Smooth muscle cell (in vitro differentiated cells): ENCODE data around the gene SCUBE2. TPM values are rescaled to one million over a fixed set of nuclear protein-coding genes. Genes with fewer than 3 reads are reported as not detected.

Experiments
- DNase-seq: peaks from one replicate; lab custom pipeline; 2025; ENCODE audit not compliant: unreplicated experiment; lab: John Stamatoyannopoulos, UW
- H2AFZ ChIP-seq: fragments of 200-600 bp; sonication (generic); 2 replicates; pipeline ENCODE4 v1.6.0; 2016; ENCODE audit warnings: antibody characterized with exemption, low read depth, mild to moderate bottlenecking
- H3F3A ChIP-seq: fragments of 200-600 bp; sonication (generic); 2 replicates; pipeline ENCODE4 v1.6.0; 2017; ENCODE audit warnings: antibody characterized with exemption, low read depth
- H3K27ac ChIP-seq: fragments of 200-600 bp; sonication (generic); 2 replicates; pipeline ENCODE4 v1.5.1; 2016; ENCODE audit warnings: low read depth, mild to moderate bottlenecking
- H3K27me3 ChIP-seq: fragments of 200-600 bp; sonication (generic); 2 replicates; pipeline ENCODE4 v1.6.1; 2016; ENCODE audit warnings: low read depth, mild to moderate bottlenecking
- H3K36me3 ChIP-seq: fragments of 200-600 bp; sonication (generic); 2 replicates; pipeline ENCODE4 v1.5.1; 2016; ENCODE audit warnings: low read depth
- H3K4me1 ChIP-seq: fragments of 200-600 bp; sonication (generic); 2 replicates; pipeline ENCODE4 v1.5.1; 2016; ENCODE audit warnings: low read depth
- H3K4me2 ChIP-seq: fragments of 200-600 bp; sonication (generic); 2 replicates; pipeline ENCODE4 v1.6.0; 2016; ENCODE audit warnings: mild to moderate bottlenecking
- H3K4me3 ChIP-seq: fragments of 200-600 bp; sonication (generic); 2 replicates; pipeline ENCODE4 v1.5.1; 2016; ENCODE audit warnings: mild to moderate bottlenecking
- H3K79me2 ChIP-seq: fragments of 200-600 bp; sonication (generic); 2 replicates; pipeline ENCODE4 v1.6.0; 2016; ENCODE audit warnings: low read depth, mild to moderate bottlenecking
- H3K9ac ChIP-seq: fragments of 200-600 bp; sonication (generic); 2 replicates; pipeline ENCODE4 v1.6.0; 2016; ENCODE audit warnings: low read depth
- H3K9me3 ChIP-seq: fragments of 200-600 bp; sonication (generic); replicated peaks from 2 replicates; pipeline ENCODE4 v1.5.1; 2016; ENCODE audit warnings: low read depth
- H4K20me1 ChIP-seq: fragments of 200-600 bp; sonication (generic); 2 replicates; pipeline ENCODE4 v1.6.0; 2016; ENCODE audit warnings: low read depth
- CTCF ChIP-seq: fragments of 200-600 bp; sonication (generic); IDR thresholded peaks from 2 replicates; pipeline ENCODE4 v1.5.1; 2017; ENCODE audit warnings: borderline replicate concordance, mild to moderate bottlenecking, antibody characterized with exemption; ENCODE audit not compliant: insufficient read depth, poor library complexity, severe bottlenecking
- WGBS: methylation state at CpG from one replicate; pipeline ENCODE4 v1.1.7; 2016; ENCODE audit warnings: low lambda C conversion rate; 5-methylcytosine and 5-hydroxymethylcytosine counted together
- polyA plus RNA-seq: library from polyadenylated mRNA; unstranded; fragments of >200 nt; fragmentation: Nextera tagmentation; extraction: Ambion mirVana; gene quantifications from 2 replicates; pipeline ENCODE4 v1.2.1, GENCODE V29; 2016
- total RNA-seq: library from RNA; depleted of rRNA; stranded (reverse); fragments of >200 nt; gene quantifications from 2 replicates; pipeline ENCODE4 v1.2.3, GENCODE V29; 2014

Gene SCUBE2
- total and polyA plus RNA-seq, 2 experiments from 2014 or later, result 2.2 to 5.0 TPM

DNA sequence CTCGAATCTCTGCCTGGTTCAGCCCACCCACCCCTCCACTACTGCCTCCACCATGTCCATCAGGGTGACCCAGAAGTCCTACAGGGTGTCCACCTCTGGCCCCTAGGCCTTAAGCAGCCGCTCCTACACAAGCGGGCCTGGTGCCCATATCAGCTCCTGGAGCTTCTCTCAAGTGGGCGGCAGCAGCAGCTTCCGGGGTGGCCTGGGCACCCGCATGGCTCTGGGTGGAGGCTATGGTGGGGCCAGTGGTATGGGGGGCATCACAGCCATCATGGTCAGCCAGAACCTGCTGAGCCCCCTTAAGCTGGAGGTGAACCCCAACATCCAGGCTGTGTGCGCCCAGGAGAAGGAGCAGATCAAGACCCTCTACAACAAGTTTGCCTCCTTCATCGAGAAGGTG is 3.0 kb upstream of the SCUBE2 start:
- no peaks in the 10 kb centered on the region for H3K79me2 ChIP-seq
- H4K20me1 ChIP-seq, result no peaks in the 10 kb centered on the region
- no peak overlapping the region for H3K4me3 ChIP-seq
- H3K4me1 ChIP-seq, result peaks cover 8% of the 10 kb centered on the region
- H3K27me3 ChIP-seq, result peaks cover 37% of the 10 kb centered on the region
- H2AFZ ChIP-seq, result no peak overlapping the region
- DNase-seq, result no peak
- over 99% methylated on average over 8 of the region's 8 CpGs for WGBS
- H3K27ac ChIP-seq, result no peak overlapping the region
- no peaks in the 10 kb centered on the region for H3F3A ChIP-seq
- H3K9ac ChIP-seq, result no peak overlapping the region
- H3K9me3 ChIP-seq, result no peaks in the 10 kb centered on the region
- no peak overlapping the region for H3K4me2 ChIP-seq
- no peak for TF ChIP-seq CTCF
- no peaks in the 10 kb centered on the region for H3K36me3 ChIP-seq

DNA sequence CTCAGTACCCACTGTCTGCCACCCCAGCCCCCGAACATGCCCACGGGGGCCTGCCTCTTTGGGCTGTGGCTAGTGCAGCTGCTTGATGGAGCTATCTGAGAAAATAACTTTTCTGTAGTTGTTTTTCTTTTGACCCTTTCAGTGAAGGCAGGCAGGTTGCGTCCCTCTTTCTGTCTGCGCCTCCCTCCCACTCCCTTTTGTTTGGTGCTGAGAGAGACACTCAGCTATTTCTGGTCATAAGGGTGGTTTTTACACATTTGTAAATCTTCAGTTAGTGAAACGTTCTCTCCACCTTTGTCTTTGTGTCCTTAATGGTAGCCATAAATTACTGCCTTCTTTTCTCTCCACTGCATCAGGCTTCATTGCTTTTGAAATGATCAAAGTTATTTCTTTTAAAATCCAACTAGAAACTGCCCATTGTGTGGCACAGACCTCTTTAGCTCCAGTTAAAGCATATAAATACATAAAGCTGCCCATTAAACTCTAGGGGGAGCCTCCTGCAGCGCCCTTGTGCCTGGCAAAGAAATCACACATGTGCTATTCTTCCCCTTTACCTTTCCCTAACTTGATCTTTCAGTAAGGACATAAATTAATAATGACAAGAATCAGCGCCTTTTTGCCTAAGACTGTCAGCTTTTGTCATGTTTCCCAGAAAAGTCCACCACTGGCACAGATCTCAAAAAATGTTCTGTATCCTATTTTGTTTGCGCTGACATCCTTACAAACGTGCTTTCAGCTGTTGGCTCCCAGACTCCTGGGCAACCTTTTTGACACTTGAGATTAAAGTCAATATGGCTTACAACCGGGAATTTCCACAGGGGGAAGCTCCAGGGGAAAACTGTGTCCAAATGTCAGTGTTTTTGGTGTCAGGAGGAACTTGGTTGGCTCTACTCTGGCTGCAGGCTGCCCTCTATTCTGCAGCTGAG is 1.7 kb upstream of the SCUBE2 start:
- Histone ChIP-seq H3K9me3 (no peaks in the 10 kb centered on the region), H3K27me3 (peaks cover 49% of the 10 kb centered on the region), H3K9ac (no peak overlapping the region), H3F3A (no peaks in the 10 kb centered on the region), H3K4me2 (no peak overlapping the region), H3K4me1 (peaks cover 8% of the 10 kb centered on the region), H3K79me2 (no peaks in the 10 kb centered on the region), H2AFZ (no peak overlapping the region), H4K20me1 (no peaks in the 10 kb centered on the region), H3K36me3 (no peaks in the 10 kb centered on the region), H3K27ac (no peak overlapping the region), H3K4me3 (no peak overlapping the region)
- 91% methylated on average over 10 of the region's 10 CpGs for WGBS
- DNase-seq, result no peak
- no peak for TF ChIP-seq CTCF

- 71% methylated on average over 4 of the region's 4 CpGs for WGBS
- Histone ChIP-seq H3K4me3 (peak overlapping the region; percentile 59), H2AFZ (no peak overlapping the region), H3K27ac (no peak overlapping the region), H3F3A (no peaks in the 10 kb centered on the region), H3K79me2 (no peaks in the 10 kb centered on the region), H3K4me2 (peak overlapping the region; percentile 95), H3K4me1 (peaks cover 8% of the 10 kb centered on the region), H3K27me3 (peaks cover 49% of the 10 kb centered on the region), H4K20me1 (no peaks in the 10 kb centered on the region), H3K36me3 (no peaks in the 10 kb centered on the region), H3K9me3 (no peaks in the 10 kb centered on the region), H3K9ac (no peak overlapping the region)
- TF ChIP-seq CTCF, result no peak
- DNase-seq, result no peak
Observed at GRCh38 chr11:9092072-9092471, 673 bp upstream of the SCUBE2 start.
